GM12801 (cell line): Measurements from ENCODE around the gene FOXO4.

ENCODE experiments used
- TF ChIP-seq, protein P1 (sequence below): IDR thresholded peaks from one replicate; pipeline ENCODE4 v1.5.1; 2011; ENCODE audit warnings: control low read depth; ENCODE audit not compliant: insufficient read length; ENCODE audit errors: extremely low read depth

FOXO4 gene

DNA sequence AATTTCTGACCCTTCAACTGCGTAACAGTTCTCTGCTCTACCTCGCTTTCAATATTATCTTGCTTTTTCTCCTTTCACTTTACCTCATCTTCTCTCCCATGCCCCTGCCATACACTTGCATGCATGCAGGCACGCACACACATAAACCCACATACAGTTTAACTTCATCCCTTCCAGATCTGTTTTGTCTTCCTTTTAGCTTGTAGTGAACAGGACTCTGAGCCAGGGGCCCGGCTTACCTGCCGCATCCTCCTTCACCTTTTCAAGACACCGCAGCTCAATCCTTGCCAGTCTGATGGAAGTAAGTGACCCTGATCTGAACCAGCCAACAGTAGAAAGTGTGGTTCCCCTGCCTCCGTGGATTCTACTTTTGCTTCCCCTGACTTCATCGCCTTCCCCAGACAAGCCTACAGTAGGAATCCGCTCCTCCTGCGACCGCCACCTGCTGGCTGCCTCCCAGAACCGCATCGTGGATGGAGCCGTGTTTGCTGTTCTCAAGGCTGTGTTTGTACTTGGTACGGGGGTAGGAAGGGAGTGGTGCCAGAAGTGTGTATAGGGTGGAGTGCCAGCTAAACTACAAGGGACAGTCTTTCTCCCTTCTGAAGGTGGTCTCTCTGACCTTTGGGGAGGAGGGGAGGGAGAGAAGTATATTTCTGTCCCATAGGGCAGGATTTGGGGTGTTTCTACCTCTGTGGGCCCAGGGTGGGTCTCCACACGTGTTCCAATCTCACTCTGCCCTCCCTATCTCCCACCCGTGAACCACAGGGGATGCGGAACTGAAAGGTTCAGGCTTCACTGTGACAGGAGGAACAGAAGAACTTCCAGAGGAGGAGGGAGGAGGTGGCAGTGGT, 33.5 kb downstream of the FOXO4 start:
- TF ChIP-seq, protein P1, sequence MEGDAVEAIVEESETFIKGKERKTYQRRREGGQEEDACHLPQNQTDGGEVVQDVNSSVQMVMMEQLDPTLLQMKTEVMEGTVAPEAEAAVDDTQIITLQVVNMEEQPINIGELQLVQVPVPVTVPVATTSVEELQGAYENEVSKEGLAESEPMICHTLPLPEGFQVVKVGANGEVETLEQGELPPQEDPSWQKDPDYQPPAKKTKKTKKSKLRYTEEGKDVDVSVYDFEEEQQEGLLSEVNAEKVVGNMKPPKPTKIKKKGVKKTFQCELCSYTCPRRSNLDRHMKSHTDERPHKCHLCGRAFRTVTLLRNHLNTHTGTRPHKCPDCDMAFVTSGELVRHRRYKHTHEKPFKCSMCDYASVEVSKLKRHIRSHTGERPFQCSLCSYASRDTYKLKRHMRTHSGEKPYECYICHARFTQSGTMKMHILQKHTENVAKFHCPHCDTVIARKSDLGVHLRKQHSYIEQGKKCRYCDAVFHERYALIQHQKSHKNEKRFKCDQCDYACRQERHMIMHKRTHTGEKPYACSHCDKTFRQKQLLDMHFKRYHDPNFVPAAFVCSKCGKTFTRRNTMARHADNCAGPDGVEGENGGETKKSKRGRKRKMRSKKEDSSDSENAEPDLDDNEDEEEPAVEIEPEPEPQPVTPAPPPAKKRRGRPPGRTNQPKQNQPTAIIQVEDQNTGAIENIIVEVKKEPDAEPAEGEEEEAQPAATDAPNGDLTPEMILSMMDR, result no peak

- TF ChIP-seq, protein P1, result no peak
Measured at GRCh38 chrX:71131510-71131909, 35.9 kb downstream of the FOXO4 start.

- TF ChIP-seq, protein P1, result no peak
Measured at GRCh38 chrX:71140440-71140839, 44.8 kb downstream of the FOXO4 start.

- TF ChIP-seq, protein P1, result no peak
Measured at GRCh38 chrX:71143508-71143907, 47.9 kb downstream of the FOXO4 start.

GRCh38 chrX:71144651-71145050, 49.0 kb downstream of the FOXO4 start, which contains the start of gene NLGN3:
TSS of gene NLGN3 (plus strand) at chrX:71144841. CDS start at chrX:71147750, 2,909 bp downstream.
- TF ChIP-seq, protein P1, result no peak

DNA sequence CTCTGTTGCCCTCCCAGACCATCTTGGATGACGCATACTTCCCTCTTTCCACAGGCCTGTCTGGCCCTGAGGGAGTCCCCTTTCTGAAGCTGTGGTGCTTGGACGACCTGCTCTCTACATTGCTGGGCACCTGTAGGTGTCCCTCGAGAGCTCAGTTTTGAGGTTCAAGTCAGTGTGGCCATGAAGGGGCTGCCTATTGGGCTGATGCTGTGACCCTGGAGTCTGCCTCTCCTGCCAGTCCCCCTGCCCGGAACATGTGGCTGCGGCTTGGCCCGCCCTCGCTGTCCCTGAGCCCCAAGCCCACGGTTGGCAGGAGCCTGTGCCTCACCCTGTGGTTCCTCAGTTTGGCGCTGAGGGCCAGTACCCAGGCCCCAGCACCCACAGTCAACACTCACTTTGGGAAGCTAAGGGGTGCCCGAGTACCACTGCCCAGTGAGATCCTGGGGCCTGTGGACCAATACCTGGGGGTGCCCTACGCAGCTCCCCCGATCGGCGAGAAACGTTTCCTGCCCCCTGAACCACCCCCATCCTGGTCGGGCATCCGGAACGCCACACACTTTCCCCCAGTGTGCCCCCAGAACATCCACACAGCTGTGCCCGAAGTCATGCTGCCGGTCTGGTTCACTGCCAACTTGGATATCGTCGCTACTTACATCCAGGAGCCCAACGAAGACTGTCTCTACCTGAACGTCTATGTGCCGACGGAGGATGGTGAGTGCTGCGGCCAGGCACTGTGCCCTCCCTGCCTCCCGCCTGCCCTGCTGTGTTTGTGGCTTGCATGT, 52.0 kb downstream of the FOXO4 start:
- TF ChIP-seq, protein P1, result no peak

- TF ChIP-seq, protein P1, result no peak
Measured at GRCh38 chrX:71148278-71148663, 52.6 kb downstream of the FOXO4 start.
